Measurements from ENCODE around the gene ULBP1. TPM values are rescaled to one million over a fixed set of nuclear protein-coding genes. Genes with fewer than 3 reads are reported as not detected.
A peak's percentile ranks its signal among the peaks of the same experiment; 100 is the strongest.
"Not testable (repeated sequence)": the region's sequence is repeated elsewhere in the genome, so short reads cannot be mapped to it uniquely, and the experiment has no call there.

ULBP1 gene
- total and polyA plus RNA-seq, 4 donors: 0.59 to 6.2 (median 1.8) TPM

DNA sequence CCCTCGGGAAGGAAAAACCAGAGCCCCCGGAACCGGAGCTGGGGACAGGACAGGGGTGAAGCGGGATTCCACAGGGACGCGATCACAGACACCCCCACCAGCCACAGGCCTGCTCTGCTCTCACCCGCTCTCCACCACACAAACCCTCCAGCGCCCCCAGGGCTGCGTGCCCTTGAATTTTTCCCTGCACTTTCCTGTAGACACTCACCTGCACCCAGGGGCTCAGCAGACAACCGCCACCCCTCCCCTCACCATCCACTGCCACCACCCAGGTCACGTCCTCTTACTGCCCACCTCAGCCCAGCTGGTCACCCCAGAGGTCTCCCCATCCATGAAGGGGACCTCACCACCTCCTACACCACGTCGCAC lies 21.3 kb upstream of the ULBP1 start:
- Histone ChIP-seq H3K9me3 (ENCODE audit: control insufficient read depth in 4 of 4, insufficient read depth in 3 of 4, low read length in 3 of 4) (no peaks in the 10 kb centered on the region), H3K4me1 (ENCODE audit: control insufficient read depth in 5 of 5, insufficient read depth in 5 of 5, low read length in 5 of 5) (peaks cover 0 to 11% (median 0%) of the 10 kb centered on the region in 5 donors), H3K27ac (ENCODE audit: low read depth in 1 of 2, low read length in 1 of 2) (no peak overlapping the region), H3K27me3 (ENCODE audit: control insufficient read depth in 3 of 3, insufficient read depth in 3 of 3, low read length in 2 of 3) (peaks cover 0 to 53% (median 33%) of the 10 kb centered on the region in 3 donors), H3K4me3 (peak overlapping the region; percentile 29), H3K36me3 (ENCODE audit: control insufficient read depth in 4 of 4, insufficient read depth in 4 of 4, low read length in 4 of 4) (no peaks in the 10 kb centered on the region), H3K9ac (ENCODE audit: insufficient read depth in 1 of 2, low read length in 2 of 2) (no peak overlapping the region)
- DNase-seq (no peak), ATAC-seq (ENCODE audit: insufficient read depth, low FRiP score) (no peak)
- TF ChIP-seq, protein P1, sequence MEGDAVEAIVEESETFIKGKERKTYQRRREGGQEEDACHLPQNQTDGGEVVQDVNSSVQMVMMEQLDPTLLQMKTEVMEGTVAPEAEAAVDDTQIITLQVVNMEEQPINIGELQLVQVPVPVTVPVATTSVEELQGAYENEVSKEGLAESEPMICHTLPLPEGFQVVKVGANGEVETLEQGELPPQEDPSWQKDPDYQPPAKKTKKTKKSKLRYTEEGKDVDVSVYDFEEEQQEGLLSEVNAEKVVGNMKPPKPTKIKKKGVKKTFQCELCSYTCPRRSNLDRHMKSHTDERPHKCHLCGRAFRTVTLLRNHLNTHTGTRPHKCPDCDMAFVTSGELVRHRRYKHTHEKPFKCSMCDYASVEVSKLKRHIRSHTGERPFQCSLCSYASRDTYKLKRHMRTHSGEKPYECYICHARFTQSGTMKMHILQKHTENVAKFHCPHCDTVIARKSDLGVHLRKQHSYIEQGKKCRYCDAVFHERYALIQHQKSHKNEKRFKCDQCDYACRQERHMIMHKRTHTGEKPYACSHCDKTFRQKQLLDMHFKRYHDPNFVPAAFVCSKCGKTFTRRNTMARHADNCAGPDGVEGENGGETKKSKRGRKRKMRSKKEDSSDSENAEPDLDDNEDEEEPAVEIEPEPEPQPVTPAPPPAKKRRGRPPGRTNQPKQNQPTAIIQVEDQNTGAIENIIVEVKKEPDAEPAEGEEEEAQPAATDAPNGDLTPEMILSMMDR (IDR thresholded peaks at IDR 0.05; ENCODE audit: control extremely low read depth, extremely low read depth): no peak
- 27 to 29% methylated on average over 10 to 13 of the region's 13 CpGs for WGBS, 2 donors

DNA sequence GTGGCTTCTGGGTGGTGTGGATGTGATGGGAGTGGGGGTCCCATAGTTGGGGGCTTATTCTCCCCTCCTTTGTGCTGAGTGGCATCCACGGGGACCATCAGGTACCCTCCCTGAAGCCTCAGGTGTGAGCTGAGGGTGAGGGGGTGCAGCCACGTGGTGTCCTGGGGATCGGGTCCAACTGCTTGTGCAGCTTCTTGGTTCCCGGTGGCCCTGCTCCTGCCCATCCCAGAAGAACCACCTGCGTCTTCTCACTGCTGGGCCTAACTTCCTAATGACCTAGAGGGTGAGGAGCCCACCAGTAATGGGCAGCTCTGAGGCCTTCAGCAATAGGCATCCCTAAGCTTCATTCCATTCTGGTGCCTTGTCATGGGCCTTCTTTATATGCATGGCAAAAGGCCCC lies 20.4 kb upstream of the ULBP1 start:
- not testable (repeated sequence) for H3K9ac ChIP-seq (ENCODE audit: insufficient read depth in 1 of 2, low read length in 2 of 2); H3K36me3 ChIP-seq (ENCODE audit: control insufficient read depth in 4 of 4, insufficient read depth in 4 of 4, low read length in 4 of 4); H3K4me3 ChIP-seq; H3K9me3 ChIP-seq (ENCODE audit: control insufficient read depth in 4 of 4, insufficient read depth in 3 of 4, low read length in 3 of 4); DNase-seq; H3K27ac ChIP-seq (ENCODE audit: low read depth in 1 of 2, low read length in 1 of 2); ATAC-seq (ENCODE audit: insufficient read depth, low FRiP score); H3K4me1 ChIP-seq (ENCODE audit: control insufficient read depth in 5 of 5, insufficient read depth in 5 of 5, low read length in 5 of 5)
- 76 to 80% methylated on average over 5 of the region's 5 CpGs for WGBS, 2 donors
- H3K27me3 ChIP-seq (ENCODE audit: control insufficient read depth in 3 of 3, insufficient read depth in 3 of 3, low read length in 2 of 3): peaks cover 0 to 52% (median 31%) of the 10 kb centered on the region in 3 donors

DNA sequence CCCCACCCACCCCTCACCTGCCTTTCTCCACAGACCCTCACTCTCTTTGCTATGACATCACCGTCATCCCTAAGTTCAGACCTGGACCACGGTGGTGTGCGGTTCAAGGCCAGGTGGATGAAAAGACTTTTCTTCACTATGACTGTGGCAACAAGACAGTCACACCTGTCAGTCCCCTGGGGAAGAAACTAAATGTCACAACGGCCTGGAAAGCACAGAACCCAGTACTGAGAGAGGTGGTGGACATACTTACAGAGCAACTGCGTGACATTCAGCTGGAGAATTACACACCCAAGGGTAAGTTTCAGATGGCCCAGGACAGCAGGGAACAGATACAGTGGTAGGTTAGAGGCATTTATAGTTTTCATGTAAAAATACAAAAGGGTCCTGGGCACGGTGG lies 18.5 kb upstream of the ULBP1 start:
- not testable (repeated sequence) for H3K27ac ChIP-seq (ENCODE audit: low read depth in 1 of 2, low read length in 1 of 2); H3K36me3 ChIP-seq (ENCODE audit: control insufficient read depth in 4 of 4, insufficient read depth in 4 of 4, low read length in 4 of 4); H3K9ac ChIP-seq (ENCODE audit: insufficient read depth in 1 of 2, low read length in 2 of 2); H3K9me3 ChIP-seq (ENCODE audit: control insufficient read depth in 4 of 4, insufficient read depth in 3 of 4, low read length in 3 of 4); DNase-seq; ATAC-seq (ENCODE audit: insufficient read depth, low FRiP score); H3K4me1 ChIP-seq (ENCODE audit: control insufficient read depth in 5 of 5, insufficient read depth in 5 of 5, low read length in 5 of 5); H3K4me3 ChIP-seq
- 82 to 87% methylated on average over 3 to 5 of the region's 6 CpGs for WGBS, 2 donors
- peaks cover 0 to 50% (median 19%) of the 10 kb centered on the region in 3 donors for H3K27me3 ChIP-seq (ENCODE audit: control insufficient read depth in 3 of 3, insufficient read depth in 3 of 3, low read length in 2 of 3)

GRCh38 chr6:149946631-149947030 lies 17.1 kb upstream of the ULBP1 start:
- ATAC-seq (ENCODE audit: insufficient read depth, low FRiP score); H3K4me1 ChIP-seq (ENCODE audit: control insufficient read depth in 5 of 5, insufficient read depth in 5 of 5, low read length in 5 of 5); H3K9ac ChIP-seq (ENCODE audit: insufficient read depth in 1 of 2, low read length in 2 of 2); H3K36me3 ChIP-seq (ENCODE audit: control insufficient read depth in 4 of 4, insufficient read depth in 4 of 4, low read length in 4 of 4); H3K4me3 ChIP-seq; H3K9me3 ChIP-seq (ENCODE audit: control insufficient read depth in 4 of 4, insufficient read depth in 3 of 4, low read length in 3 of 4); DNase-seq; H3K27ac ChIP-seq (ENCODE audit: low read depth in 1 of 2, low read length in 1 of 2): not testable (repeated sequence)
- 66 to 69% methylated on average over 7 of the region's 7 CpGs for WGBS, 2 donors
- peaks cover 0 to 54% (median 21%) of the 10 kb centered on the region in 3 donors for H3K27me3 ChIP-seq (ENCODE audit: control insufficient read depth in 3 of 3, insufficient read depth in 3 of 3, low read length in 2 of 3)

DNA sequence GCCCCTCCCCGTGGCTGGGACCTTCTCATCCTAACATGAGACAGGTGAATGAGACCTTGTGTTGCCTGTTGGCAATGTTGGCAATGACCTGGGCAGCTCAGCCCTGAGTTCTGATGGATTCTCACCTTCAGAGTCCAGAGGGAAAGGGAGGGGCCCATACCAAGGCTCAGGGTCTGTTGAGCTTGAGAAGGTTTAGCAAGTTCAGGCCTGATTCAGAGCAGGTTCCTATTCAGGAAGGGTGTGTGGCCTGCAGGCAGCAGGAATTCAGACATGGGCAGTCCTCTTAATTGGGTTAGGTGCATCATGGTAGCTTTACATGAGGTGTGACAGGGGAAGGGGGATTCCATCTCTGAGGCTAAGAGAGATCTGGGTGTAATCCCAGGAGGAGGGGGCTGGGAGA lies 16.2 kb upstream of the ULBP1 start:
- H3K4me1 ChIP-seq (ENCODE audit: control insufficient read depth in 5 of 5, insufficient read depth in 5 of 5, low read length in 5 of 5); ATAC-seq (ENCODE audit: insufficient read depth, low FRiP score): not testable (repeated sequence)
- WGBS, 2 donors: no CpG with 5 or more reads among the region's 1 CpG

More for the DNA sequence above, 16.2 kb upstream of the ULBP1 start:
- not testable (repeated sequence) for H3K4me3 ChIP-seq; DNase-seq; H3K9me3 ChIP-seq (ENCODE audit: control insufficient read depth in 4 of 4, insufficient read depth in 3 of 4, low read length in 3 of 4); H3K36me3 ChIP-seq (ENCODE audit: control insufficient read depth in 4 of 4, insufficient read depth in 4 of 4, low read length in 4 of 4); H3K27ac ChIP-seq (ENCODE audit: low read depth in 1 of 2, low read length in 1 of 2); H3K9ac ChIP-seq (ENCODE audit: insufficient read depth in 1 of 2, low read length in 2 of 2)
- peaks cover 0 to 60% (median 27%) of the 10 kb centered on the region in 3 donors for H3K27me3 ChIP-seq (ENCODE audit: control insufficient read depth in 3 of 3, insufficient read depth in 3 of 3, low read length in 2 of 3)
